ENCODE results near the gene TGFB1I1. TPM values are rescaled to one million over a fixed set of nuclear protein-coding genes. Genes with fewer than 3 reads are reported as not detected.
A peak's percentile ranks its signal among the peaks of the same experiment; 100 is the strongest.
"Not testable (repeated sequence)": the region's sequence is repeated elsewhere in the genome, so short reads cannot be mapped to it uniquely, and the experiment has no call there.

Gene TGFB1I1
- total RNA-seq, 1 donor from 2014 or later: 2.6 TPM

GRCh38 chr16:31436221-31437045 is 35.5 kb upstream of the TGFB1I1 start:
- no peak overlapping the region for H3K4me3 Mint-ChIP-seq
- no peaks in the 10 kb centered on the region for H3K9me3 Mint-ChIP-seq
- no peak overlapping the region for H3K27ac Mint-ChIP-seq
- TF ChIP-seq CTCF (IDR thresholded peaks at IDR 0.05): no peak
- H3K4me1 Mint-ChIP-seq: peaks cover 13% of the 10 kb centered on the region
- intact Hi-C loops (cut with micrococcal nuclease): no loop called here
- no peaks in the 10 kb centered on the region for H3K36me3 Mint-ChIP-seq (ENCODE audit: low read depth)
- CTCF ChIA-PET: no interaction called here
- no peak for ATAC-seq (ENCODE audit: low read depth)
- POLR2A ChIA-PET: no interaction called here
- no peak for DNase-seq
- no peaks in the 10 kb centered on the region for H3K27me3 Mint-ChIP-seq

GRCh38 chr16:31438414-31438813 is 33.5 kb upstream of the TGFB1I1 start:
- H3K27ac Mint-ChIP-seq: no peak overlapping the region
- POLR2A ChIA-PET: no interaction called here

GRCh38 chr16:31439023-31439422 is 32.9 kb upstream of the TGFB1I1 start:
- CTCF ChIA-PET; H3K36me3 Mint-ChIP-seq (ENCODE audit: low read depth); DNase-seq; POLR2A ChIA-PET; H3K27me3 Mint-ChIP-seq; H3K9me3 Mint-ChIP-seq; intact Hi-C loops (cut with micrococcal nuclease); H3K27ac Mint-ChIP-seq; H3K4me3 Mint-ChIP-seq: not testable (repeated sequence)
- ATAC-seq (ENCODE audit: low read depth): peak; percentile 19
- peaks cover 19% of the 10 kb centered on the region for H3K4me1 Mint-ChIP-seq

More at GRCh38 chr16:31438414-31438813, 33.5 kb upstream of the TGFB1I1 start:
- Mint-ChIP-seq H3K9me3 (no peaks in the 10 kb centered on the region), H3K4me3 (no peak overlapping the region), H3K27me3 (peaks cover 2% of the 10 kb centered on the region), H3K4me1 (peaks cover 19% of the 10 kb centered on the region), H3K36me3 (ENCODE audit: low read depth) (no peaks in the 10 kb centered on the region)
- no peak for TF ChIP-seq CTCF (IDR thresholded peaks at IDR 0.05)
- intact Hi-C loops (cut with micrococcal nuclease): no loop called here
- no peak for ATAC-seq (ENCODE audit: low read depth)
- CTCF ChIA-PET: no interaction called here
- DNase-seq: no peak

GRCh38 chr16:31439519-31439918 is 32.4 kb upstream of the TGFB1I1 start:
- CTCF ChIA-PET: no interaction called here
- POLR2A ChIA-PET: no interaction called here

GRCh38 chr16:31440516-31441184 is 31.3 kb upstream of the TGFB1I1 start:
- intact Hi-C loops (cut with micrococcal nuclease): loop anchor here (5.0 kb wide), 1 partner anchor 368 kb away; the partner anchor contains the start of genes ZNF646 and ZNF668
- no peak for TF ChIP-seq CTCF (IDR thresholded peaks at IDR 0.05)
- DNase-seq (no peak), ATAC-seq (ENCODE audit: low read depth) (no peak)
- Mint-ChIP-seq H3K9me3 (no peaks in the 10 kb centered on the region), H3K27me3 (peaks cover 2% of the 10 kb centered on the region), H3K36me3 (ENCODE audit: low read depth) (no peaks in the 10 kb centered on the region), H3K4me1 (peaks cover 19% of the 10 kb centered on the region), H3K27ac (no peak overlapping the region), H3K4me3 (peak overlapping the region; percentile 24)
- ChIA-PET CTCF (interaction anchor here (0.9 to 5.1 kb wide), 2 partner anchors 455 to 596 kb away, joined by 3 to 27 read pairs; partner anchors contain the start of gene HSD3B7), POLR2A (interaction anchor here (1.0 kb wide), 1 partner anchor 11 kb away, joined by 3 read pairs; no protein-coding TSS in a partner anchor)

More at GRCh38 chr16:31439519-31439918, 32.4 kb upstream of the TGFB1I1 start:
- H3K36me3 Mint-ChIP-seq (ENCODE audit: low read depth): no peaks in the 10 kb centered on the region
- H3K4me1 Mint-ChIP-seq: peaks cover 19% of the 10 kb centered on the region
- DNase-seq (no peak), ATAC-seq (ENCODE audit: low read depth) (no peak)
- H3K9me3 Mint-ChIP-seq: no peaks in the 10 kb centered on the region
- peaks cover 2% of the 10 kb centered on the region for H3K27me3 Mint-ChIP-seq
- TF ChIP-seq CTCF (IDR thresholded peaks at IDR 0.05): no peak
- no peak overlapping the region for H3K27ac Mint-ChIP-seq
- H3K4me3 Mint-ChIP-seq: no peak overlapping the region
- intact Hi-C loops (cut with micrococcal nuclease): no loop called here

All from activated B cell treated with CpG ODN at 0.5 μM for 24 hours (primary cell).